Ovary (tissue), 9 donors: ENCODE data around the gene ARSA. TPM values are rescaled to one million over a fixed set of nuclear protein-coding genes. Genes with fewer than 3 reads are reported as not detected.

Source experiments
- DNase-seq, 5 donors: peaks; one replicate each; pipeline ENCODE4 v3.0.0-alpha.2; 2019 to 2020
- H3K27ac ChIP-seq, 2 donors: fragments of 200-600 bp; one replicate each; pipeline versions ENCODE4 v1.5.1 to v1.8.0; 2019 to 2022
- H3K27me3 ChIP-seq: fragments of 200-600 bp; one replicate; pipeline ENCODE4 v1.8.0; 2022
- H3K36me3 ChIP-seq: fragments of 200-600 bp; sonication (generic); one replicate; pipeline ENCODE4 v1.5.1; 2019
- H3K4me1 ChIP-seq: one replicate; pipeline ENCODE4 v1.8.1; 2013; ENCODE audit warnings: mild to moderate bottlenecking, moderate library complexity; ENCODE audit not compliant: insufficient read depth
- H3K4me3 ChIP-seq: fragments of 200-600 bp; sonication (generic); one replicate; pipeline ENCODE4 v1.5.1; 2017
- H3K9me3 ChIP-seq, 2 donors: fragments of 200-600 bp in 1 of 2; sonication (generic) in 1 of 2; one replicate each; pipeline versions ENCODE4 v1.5.1 to v1.8.1; 2013 to 2019; ENCODE audit warnings: mild to moderate bottlenecking in 1 of 2, moderate library complexity in 1 of 2
- CTCF ChIP-seq, 3 donors: fragments of 450-650 bp in 2 of 3; fragments of 200-600 bp in 1 of 3; IDR thresholded peaks; one replicate each; pipeline versions ENCODE4 v1.5.1 to v1.8.0; 2016 to 2022; ENCODE audit warnings: antibody characterized with exemption in 3 of 3, mild to moderate bottlenecking in 1 of 3
- EP300 ChIP-seq: sonication (generic); formaldehyde crosslinking; IDR thresholded peaks from one replicate; pipeline ENCODE4 v1.6.1; 2017; ENCODE audit warnings: antibody characterized with exemption
- POLR2A ChIP-seq: fragments of 450-650 bp; IDR thresholded peaks from one replicate; pipeline ENCODE4 v1.6.1; 2017; ENCODE audit warnings: antibody characterized with exemption, mild to moderate bottlenecking, moderate library complexity
- WGBS, 3 donors: extraction: QIAGEN DNeasy Blood & Tissue Kit in 1 of 3; methylation state at CpG; one replicate each; pipeline versions ENCODE4 v1.1.5 to v1.1.7; 2013 to 2017; 5-methylcytosine and 5-hydroxymethylcytosine counted together
- intact Hi-C, 4 donors: fragments of 100-400 bp; cut with DNase I; formaldehyde crosslinking; loops; one replicate each; pipeline versions ENCODE4 v1.11.0 to v1.15.1; 2022 to 2023
- polyA plus RNA-seq, 2 donors: library from polyadenylated mRNA; stranded (reverse); fragments of 200-250 nt in 1 of 2; fragments of 350-450 nt in 1 of 2; fragmentation: Illumina TruSeq in 1 of 2; extraction: RNeasy Lipid Tissue Mini Kit (QIAGEN cat#74804) in 1 of 2; gene quantifications; one replicate each; pipeline ENCODE4 v1.2.3, GENCODE V29; 2013 to 2014
- total RNA-seq, 7 donors: library from RNA; depleted of rRNA in 2 of 7; stranded (reverse); fragments of >200 nt in 2 of 7; fragmentation: NEBNext Ultra II Directional in 3 of 7; extraction: Animal tissue kit (Norgen Biotek cat#: 25700) in 3 of 7; gene quantifications; one replicate each; pipeline versions ENCODE4 v1.1.0 to v1.2.4, GENCODE V29; 2016 to 2023
- donor health status: DM: no; HTN: no; CAD: no; lungs with moderate emphysema.
- donor health status: DM: no; HTN: no; CAD: no.
- donor health status: Bipolar disorder and iron deficiency.
- donor health status: DM: yes; HTN: yes; CAD: no.
- donor health status: DM: no; HTN: no; CAD: no.
- donor health status: DM: yes; HTN: yes; CAD: no.

Gene ARSA
- total and polyA plus RNA-seq, 9 donors = 2.1 to 51.6 (median 13.1) TPM

GRCh38 chr22:50633086-50633485, 5.1 kb upstream of the ARSA start:
- no peak overlapping the region for H3K27ac ChIP-seq
- intact Hi-C loops = no loop called here
- H3K36me3 ChIP-seq = no peaks in the 10 kb centered on the region
- H3K4me1 ChIP-seq = peaks cover 7% of the 10 kb centered on the region
- DNase-seq = no peak
- no peaks in the 10 kb centered on the region for H3K27me3 ChIP-seq
- 76 to 95% (median 90%) methylated on average over 5 of the region's 5 CpGs for WGBS, 3 donors
- TF ChIP-seq EP300 (no peak), CTCF (IDR thresholded peaks at IDR 0.05) (no peak), POLR2A (no peak)
- H3K4me3 ChIP-seq = no peak overlapping the region
- no peaks in the 10 kb centered on the region for H3K9me3 ChIP-seq

- no peaks in the 10 kb centered on the region for H3K36me3 ChIP-seq
- 81 to 91% (median 81%) methylated on average over 5 of the region's 5 CpGs for WGBS, 3 donors
- no peaks in the 10 kb centered on the region for H3K9me3 ChIP-seq
- H3K27ac ChIP-seq = no peak overlapping the region
- DNase-seq = no peak
- H3K27me3 ChIP-seq = no peaks in the 10 kb centered on the region
- H3K4me1 ChIP-seq = peaks cover 7% of the 10 kb centered on the region
- no peak overlapping the region for H3K4me3 ChIP-seq
- TF ChIP-seq POLR2A (no peak), EP300 (no peak), CTCF (IDR thresholded peaks at IDR 0.05) (no peak)
- intact Hi-C loops = no loop called here
Measured at GRCh38 chr22:50630376-50630775, 2.4 kb upstream of the ARSA start.

- Histone ChIP-seq H3K27me3 (no peaks in the 10 kb centered on the region), H3K4me3 (peak overlapping the region; percentile 40), H3K36me3 (no peaks in the 10 kb centered on the region), H3K4me1 (peaks cover 7% of the 10 kb centered on the region), H3K27ac (peak overlapping the region in 1 of 2 donors; percentile 36), H3K9me3 (no peaks in the 10 kb centered on the region)
- 14 to 24% (median 17%) methylated on average over 16 of the region's 16 CpGs for WGBS, 3 donors
- intact Hi-C loops = no loop called here
- DNase-seq = no peak
- TF ChIP-seq POLR2A (no peak), CTCF (IDR thresholded peaks at IDR 0.05) (no peak), EP300 (no peak)
Measured at GRCh38 chr22:50628543-50629134, 687 bp upstream of the ARSA start.

- peak in 3 of 5 donors; percentile 45 to 56 (median 56) for DNase-seq
- Histone ChIP-seq H3K4me3 (peak overlapping the region; percentile 40), H3K9me3 (no peaks in the 10 kb centered on the region), H3K27me3 (no peaks in the 10 kb centered on the region), H3K4me1 (peaks cover 7% of the 10 kb centered on the region), H3K27ac (peak overlapping the region; percentile 1 to 59), H3K36me3 (no peaks in the 10 kb centered on the region)
- intact Hi-C loops = no loop called here
- TF ChIP-seq POLR2A (no peak), CTCF (IDR thresholded peaks at IDR 0.05) (no peak), EP300 (no peak)
- WGBS, 3 donors = 83 to 90% (median 83%) methylated on average over 40 to 42 of the region's 42 CpGs
Measured at GRCh38 chr22:50626850-50627641, 906 bp downstream of the ARSA start.
